ENCODE data around the gene SIX2. TPM values are rescaled to one million over a fixed set of nuclear protein-coding genes. Genes with fewer than 3 reads are reported as not detected.

SIX2 gene
- total and polyA plus RNA-seq, 9 of the 15 experiments (the other 6 are each of a cell fraction or from before 2014, with no cell fraction given), result not detected

GRCh38 chr2:44955593-44956392 is 53.5 kb downstream of the SIX2 start (continued):
- TF ChIP-seq, protein P1, sequence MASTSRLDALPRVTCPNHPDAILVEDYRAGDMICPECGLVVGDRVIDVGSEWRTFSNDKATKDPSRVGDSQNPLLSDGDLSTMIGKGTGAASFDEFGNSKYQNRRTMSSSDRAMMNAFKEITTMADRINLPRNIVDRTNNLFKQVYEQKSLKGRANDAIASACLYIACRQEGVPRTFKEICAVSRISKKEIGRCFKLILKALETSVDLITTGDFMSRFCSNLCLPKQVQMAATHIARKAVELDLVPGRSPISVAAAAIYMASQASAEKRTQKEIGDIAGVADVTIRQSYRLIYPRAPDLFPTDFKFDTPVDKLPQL (IDR thresholded peaks at IDR 0.05; ENCODE audit: extremely low read depth, insufficient read length), result no peak
- TF ChIP-seq, protein P2, sequence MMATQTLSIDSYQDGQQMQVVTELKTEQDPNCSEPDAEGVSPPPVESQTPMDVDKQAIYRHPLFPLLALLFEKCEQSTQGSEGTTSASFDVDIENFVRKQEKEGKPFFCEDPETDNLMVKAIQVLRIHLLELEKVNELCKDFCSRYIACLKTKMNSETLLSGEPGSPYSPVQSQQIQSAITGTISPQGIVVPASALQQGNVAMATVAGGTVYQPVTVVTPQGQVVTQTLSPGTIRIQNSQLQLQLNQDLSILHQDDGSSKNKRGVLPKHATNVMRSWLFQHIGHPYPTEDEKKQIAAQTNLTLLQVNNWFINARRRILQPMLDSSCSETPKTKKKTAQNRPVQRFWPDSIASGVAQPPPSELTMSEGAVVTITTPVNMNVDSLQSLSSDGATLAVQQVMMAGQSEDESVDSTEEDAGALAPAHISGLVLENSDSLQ (IDR thresholded peaks at IDR 0.05), result no peak
- no peak for TF ChIP-seq SAFB (IDR thresholded peaks at IDR 0.05; ENCODE audit: borderline replicate concordance, low read depth, low read length)
- TF ChIP-seq ZBTB11 (CRISPR knock-in tag; IDR thresholded peaks at IDR 0.05), result no peak
- peak; percentile 27; the same call in 1 of the 2 replicates for TF ChIP-seq MAX (CRISPR knock-in tag; IDR thresholded peaks at IDR 0.05)
- peak; percentile 81 for TF ChIP-seq RB1 (IDR thresholded peaks at IDR 0.05; ENCODE audit: low read depth)
- TF ChIP-seq ZNF174 (CRISPR knock-in tag; IDR thresholded peaks at IDR 0.05), result no peak
- peak; percentile 60 for TF ChIP-seq HNRNPLL (IDR thresholded peaks at IDR 0.05; ENCODE audit: low read depth, low read length, poor library complexity, severe bottlenecking)
- TF ChIP-seq NONO (IDR thresholded peaks at IDR 0.05; ENCODE audit: low read depth in 2 of 2, low read length in 1 of 2), result no peak
- 0 out of 2 replicates have a peak, but pooled peaks have one; percentile 15 for TF ChIP-seq CTBP1 (IDR thresholded peaks at IDR 0.05; ENCODE audit: borderline replicate concordance)
- TF ChIP-seq, protein P3, sequence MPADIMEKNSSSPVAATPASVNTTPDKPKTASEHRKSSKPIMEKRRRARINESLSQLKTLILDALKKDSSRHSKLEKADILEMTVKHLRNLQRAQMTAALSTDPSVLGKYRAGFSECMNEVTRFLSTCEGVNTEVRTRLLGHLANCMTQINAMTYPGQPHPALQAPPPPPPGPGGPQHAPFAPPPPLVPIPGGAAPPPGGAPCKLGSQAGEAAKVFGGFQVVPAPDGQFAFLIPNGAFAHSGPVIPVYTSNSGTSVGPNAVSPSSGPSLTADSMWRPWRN (IDR thresholded peaks at IDR 0.05; ENCODE audit: low read depth), result no peak
- TF ChIP-seq EGR1 (conservative IDR thresholded peaks at IDR 0.05), result peak; percentile 64
- no peak for TF ChIP-seq ZFP36 (IDR thresholded peaks at IDR 0.05; ENCODE audit: low read depth, low read length, partially characterized antibody)
- peak; percentile 86 for TF ChIP-seq SMC3 (conservative IDR thresholded peaks at IDR 0.05; ENCODE audit: insufficient read depth, low read depth, low read length)
- TF ChIP-seq RBBP5 (IDR thresholded peaks at IDR 0.05; ENCODE audit: borderline replicate concordance, insufficient read depth, low read length, poor library complexity, severe bottlenecking), result no peak
- peak; percentile 11 for TF ChIP-seq CTCFL (IDR thresholded peaks at IDR 0.05; ENCODE audit: borderline replicate concordance, insufficient read depth, low read depth, low read length, poor library complexity, severe bottlenecking)
- no peak for TF ChIP-seq HMG20A (CRISPR knock-in tag; conservative IDR thresholded peaks at IDR 0.05)

Measured in K562 (cell line).